ENCODE data around the gene CCL11.

GRCh38 chr17:34236281-34236892 lies 49.2 kb upstream of the CCL11 start:
- no peak for TF ChIP-seq CTCF (IDR thresholded peaks at IDR 0.05)
- no peak for TF ChIP-seq POLR2A (IDR thresholded peaks at IDR 0.05)

Data from breast epithelium (tissue), 3 donors.